ENCODE measurements around the gene TBC1D30. TPM values are rescaled to one million over a fixed set of nuclear protein-coding genes. Genes with fewer than 3 reads are reported as not detected.
"Not testable (repeated sequence)": the region's sequence is repeated elsewhere in the genome, so short reads cannot be mapped to it uniquely, and the experiment has no call there.

The TBC1D30 gene
- 1 to 10 TPM in 1 of 2 donors, under 1 TPM in 1; 0.79 to 2.2 TPM for total RNA-seq
- under 1 TPM; 0.46 to 0.60 TPM for polyA plus RNA-seq

- no peak within 1 kb of the TSS for H3K9ac ChIP-seq (ENCODE audit: low read depth in 1 of 2, low read length in 2 of 2)
- H3K4me3 ChIP-seq (ENCODE audit: low read depth in 1 of 3, low read length in 3 of 3): peak within 1 kb of the TSS in 2 of 3 donors; percentile 47 to 49
- H3K27ac ChIP-seq (ENCODE audit: low read depth in 1 of 2, low read length in 2 of 2): no peak within 1 kb of the TSS
- TF ChIP-seq TAF1 (conservative IDR thresholded peaks at IDR 0.05) (no peak), RXRA (IDR thresholded peaks at IDR 0.05) (no peak), NR2F2 (IDR thresholded peaks at IDR 0.05) (no peak), SP1 (IDR thresholded peaks at IDR 0.05) (no peak)
- TF ChIP-seq, protein P1, sequence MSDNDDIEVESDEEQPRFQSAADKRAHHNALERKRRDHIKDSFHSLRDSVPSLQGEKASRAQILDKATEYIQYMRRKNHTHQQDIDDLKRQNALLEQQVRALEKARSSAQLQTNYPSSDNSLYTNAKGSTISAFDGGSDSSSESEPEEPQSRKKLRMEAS (IDR thresholded peaks at IDR 0.05): no peak
- TF ChIP-seq, protein P2, sequence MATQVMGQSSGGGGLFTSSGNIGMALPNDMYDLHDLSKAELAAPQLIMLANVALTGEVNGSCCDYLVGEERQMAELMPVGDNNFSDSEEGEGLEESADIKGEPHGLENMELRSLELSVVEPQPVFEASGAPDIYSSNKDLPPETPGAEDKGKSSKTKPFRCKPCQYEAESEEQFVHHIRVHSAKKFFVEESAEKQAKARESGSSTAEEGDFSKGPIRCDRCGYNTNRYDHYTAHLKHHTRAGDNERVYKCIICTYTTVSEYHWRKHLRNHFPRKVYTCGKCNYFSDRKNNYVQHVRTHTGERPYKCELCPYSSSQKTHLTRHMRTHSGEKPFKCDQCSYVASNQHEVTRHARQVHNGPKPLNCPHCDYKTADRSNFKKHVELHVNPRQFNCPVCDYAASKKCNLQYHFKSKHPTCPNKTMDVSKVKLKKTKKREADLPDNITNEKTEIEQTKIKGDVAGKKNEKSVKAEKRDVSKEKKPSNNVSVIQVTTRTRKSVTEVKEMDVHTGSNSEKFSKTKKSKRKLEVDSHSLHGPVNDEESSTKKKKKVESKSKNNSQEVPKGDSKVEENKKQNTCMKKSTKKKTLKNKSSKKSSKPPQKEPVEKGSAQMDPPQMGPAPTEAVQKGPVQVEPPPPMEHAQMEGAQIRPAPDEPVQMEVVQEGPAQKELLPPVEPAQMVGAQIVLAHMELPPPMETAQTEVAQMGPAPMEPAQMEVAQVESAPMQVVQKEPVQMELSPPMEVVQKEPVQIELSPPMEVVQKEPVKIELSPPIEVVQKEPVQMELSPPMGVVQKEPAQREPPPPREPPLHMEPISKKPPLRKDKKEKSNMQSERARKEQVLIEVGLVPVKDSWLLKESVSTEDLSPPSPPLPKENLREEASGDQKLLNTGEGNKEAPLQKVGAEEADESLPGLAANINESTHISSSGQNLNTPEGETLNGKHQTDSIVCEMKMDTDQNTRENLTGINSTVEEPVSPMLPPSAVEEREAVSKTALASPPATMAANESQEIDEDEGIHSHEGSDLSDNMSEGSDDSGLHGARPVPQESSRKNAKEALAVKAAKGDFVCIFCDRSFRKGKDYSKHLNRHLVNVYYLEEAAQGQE (IDR thresholded peaks at IDR 0.05): no peak
- H3K4me1 ChIP-seq (ENCODE audit: control insufficient read depth in 4 of 4, insufficient read depth in 4 of 4, low read length in 3 of 4): peaks cover 11 to 26% (median 17%) of the 10 kb centered on the region in 4 donors
- no peak for DNase-seq (ENCODE audit: low spot score)
- H3K36me3 ChIP-seq (ENCODE audit: control insufficient read depth in 4 of 4, insufficient read depth in 3 of 4, low read depth in 1 of 4, low read length in 3 of 4): no peaks in the 10 kb centered on the region
- 2% methylated on average over 69 of the region's 69 CpGs for WGBS
- peaks cover 0 to 2% (median 0%) of the 10 kb centered on the region in 4 donors for H3K9me3 ChIP-seq (ENCODE audit: control insufficient read depth in 4 of 4, low read length in 3 of 4)
- H3K27me3 ChIP-seq (ENCODE audit: control insufficient read depth in 4 of 4, insufficient read depth in 4 of 4, low read length in 3 of 4): peaks cover 0 to 10% (median under 1%) of the 10 kb centered on the region in 4 donors
Measured at GRCh38 chr12:64824500-64825142, at the start of gene TBC1D30. TBC1D30 (plus strand) TSS chr12:64824647; CDS start chr12:64824880, 233 bp downstream.

DNA sequence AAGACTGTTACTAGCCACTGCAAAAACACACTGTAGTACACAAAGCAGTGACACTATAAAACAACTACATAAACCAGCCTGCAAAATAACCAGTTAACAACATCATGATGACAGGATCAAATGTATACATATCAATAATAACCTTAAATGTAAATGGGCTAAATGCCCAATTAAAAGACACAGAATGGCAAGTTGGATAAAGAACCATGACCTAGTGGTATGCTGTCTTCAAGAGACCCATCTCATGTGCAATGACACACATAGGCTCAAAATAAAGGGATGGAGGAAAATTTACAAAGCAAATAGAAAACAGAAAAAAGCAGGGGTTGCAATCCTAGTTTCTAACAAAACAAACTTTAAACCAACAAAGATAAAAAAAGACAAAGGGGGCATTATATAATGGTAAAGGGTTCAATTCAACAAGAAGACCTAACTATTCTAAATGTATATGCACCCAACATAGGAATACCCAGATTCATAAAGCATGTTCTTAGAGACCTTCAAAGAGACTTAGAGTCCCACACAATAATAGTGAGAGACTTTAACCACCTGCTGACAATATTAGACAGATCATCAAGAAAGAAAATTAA lies 49.2 kb upstream of the TBC1D30 start:
- H3K9ac ChIP-seq (ENCODE audit: low read depth in 1 of 2, low read length in 2 of 2); H3K27me3 ChIP-seq (ENCODE audit: control insufficient read depth in 4 of 4, insufficient read depth in 4 of 4, low read length in 3 of 4); H3K4me3 ChIP-seq (ENCODE audit: low read depth in 1 of 3, low read length in 3 of 3); H3K27ac ChIP-seq (ENCODE audit: low read depth in 1 of 2, low read length in 2 of 2); H3K9me3 ChIP-seq (ENCODE audit: control insufficient read depth in 4 of 4, low read length in 3 of 4); H3K36me3 ChIP-seq (ENCODE audit: control insufficient read depth in 4 of 4, insufficient read depth in 3 of 4, low read depth in 1 of 4, low read length in 3 of 4); DNase-seq (ENCODE audit: low spot score); H3K4me1 ChIP-seq (ENCODE audit: control insufficient read depth in 4 of 4, insufficient read depth in 4 of 4, low read length in 3 of 4): not testable (repeated sequence)

DNA sequence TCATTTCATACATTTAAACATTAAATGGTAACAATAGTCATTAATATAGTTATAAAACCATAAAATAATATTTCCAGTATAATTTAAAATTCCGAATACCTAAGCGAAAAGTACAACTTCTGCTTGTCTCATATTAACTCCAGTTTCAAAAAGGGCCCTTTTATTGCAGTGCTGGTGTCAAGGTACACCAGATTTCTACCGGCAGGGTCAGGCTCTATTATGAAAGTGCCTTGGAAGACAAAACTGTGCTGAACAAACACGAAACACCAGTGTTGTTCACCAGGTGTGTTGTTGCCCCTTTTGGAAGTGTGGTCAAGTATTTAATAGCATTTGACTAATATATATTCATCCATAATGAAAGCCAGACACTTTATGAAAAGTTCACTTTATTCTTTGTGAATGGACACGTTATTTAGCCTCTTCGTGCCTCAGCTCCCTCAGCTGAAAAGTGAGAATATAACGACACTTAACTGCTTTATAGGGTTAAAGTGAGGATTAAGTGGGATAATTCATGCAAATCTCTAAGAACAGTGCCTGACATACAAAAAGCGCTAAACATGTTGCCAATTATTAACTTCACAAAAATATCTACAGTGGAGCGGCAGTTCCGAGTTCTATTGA lies 45.0 kb upstream of the TBC1D30 start:
- WGBS: 79% methylated on average over 10 of the region's 10 CpGs
- Histone ChIP-seq H3K4me1 (ENCODE audit: control insufficient read depth in 4 of 4, insufficient read depth in 4 of 4, low read length in 3 of 4) (peaks cover 6 to 12% (median 10%) of the 10 kb centered on the region in 4 donors), H3K4me3 (ENCODE audit: low read depth in 1 of 3, low read length in 3 of 3) (no peak overlapping the region), H3K9me3 (ENCODE audit: control insufficient read depth in 4 of 4, low read length in 3 of 4) (peaks cover 0 to 3% (median 1%) of the 10 kb centered on the region in 4 donors), H3K27ac (ENCODE audit: low read depth in 1 of 2, low read length in 2 of 2) (no peak overlapping the region), H3K9ac (ENCODE audit: low read depth in 1 of 2, low read length in 2 of 2) (no peak overlapping the region), H3K36me3 (ENCODE audit: control insufficient read depth in 4 of 4, insufficient read depth in 3 of 4, low read depth in 1 of 4, low read length in 3 of 4) (no peaks in the 10 kb centered on the region), H3K27me3 (ENCODE audit: control insufficient read depth in 4 of 4, insufficient read depth in 4 of 4, low read length in 3 of 4) (no peaks in the 10 kb centered on the region)
- DNase-seq (ENCODE audit: low spot score): no peak
- TF ChIP-seq RAD21 (IDR thresholded peaks at IDR 0.05) (no peak), EGR1 (IDR thresholded peaks at IDR 0.05; ENCODE audit: low read depth in 2 of 2) (no peak), FOXA1 (IDR thresholded peaks at IDR 0.05) (no peak), YY1 (IDR thresholded peaks at IDR 0.05) (no peak), TAF1 (conservative IDR thresholded peaks at IDR 0.05) (no peak), RXRA (IDR thresholded peaks at IDR 0.05) (no peak), JUND (IDR thresholded peaks at IDR 0.05) (no peak), SP1 (IDR thresholded peaks at IDR 0.05) (no peak), HNF4G (IDR thresholded peaks at IDR 0.05) (no peak), HNF4A (conservative IDR thresholded peaks at IDR 0.05) (no peak), GABPA (IDR thresholded peaks at IDR 0.05 in 1 of 2, conservative IDR thresholded peaks at IDR 0.05 in 1 of 2) (no peak), CTCF (IDR thresholded peaks at IDR 0.05; ENCODE audit: low read depth, low read length, missing input control) (no peak)
- TF ChIP-seq, protein P1 (IDR thresholded peaks at IDR 0.05): no peak
- TF ChIP-seq, protein P3, sequence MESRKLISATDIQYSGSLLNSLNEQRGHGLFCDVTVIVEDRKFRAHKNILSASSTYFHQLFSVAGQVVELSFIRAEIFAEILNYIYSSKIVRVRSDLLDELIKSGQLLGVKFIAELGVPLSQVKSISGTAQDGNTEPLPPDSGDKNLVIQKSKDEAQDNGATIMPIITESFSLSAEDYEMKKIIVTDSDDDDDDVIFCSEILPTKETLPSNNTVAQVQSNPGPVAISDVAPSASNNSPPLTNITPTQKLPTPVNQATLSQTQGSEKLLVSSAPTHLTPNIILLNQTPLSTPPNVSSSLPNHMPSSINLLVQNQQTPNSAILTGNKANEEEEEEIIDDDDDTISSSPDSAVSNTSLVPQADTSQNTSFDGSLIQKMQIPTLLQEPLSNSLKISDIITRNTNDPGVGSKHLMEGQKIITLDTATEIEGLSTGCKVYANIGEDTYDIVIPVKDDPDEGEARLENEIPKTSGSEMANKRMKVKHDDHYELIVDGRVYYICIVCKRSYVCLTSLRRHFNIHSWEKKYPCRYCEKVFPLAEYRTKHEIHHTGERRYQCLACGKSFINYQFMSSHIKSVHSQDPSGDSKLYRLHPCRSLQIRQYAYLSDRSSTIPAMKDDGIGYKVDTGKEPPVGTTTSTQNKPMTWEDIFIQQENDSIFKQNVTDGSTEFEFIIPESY (IDR thresholded peaks at IDR 0.05): no peak
